GM23338 (cell line): Measurements from ENCODE around the gene EMD. TPM values are rescaled to one million over a fixed set of nuclear protein-coding genes. Genes with fewer than 3 reads are reported as not detected.

ENCODE experiments used
- ATAC-seq: fragments of 200-7000 bp; cut with Tn5 transposase; 3 replicates; pipeline ENCODE4 v1.9.1; 2020
- DNase-seq: peaks from one replicate; pipeline ENCODE4 v3.0.0-alpha.2; 2015; ENCODE audit warnings: low spot score
- H2AFZ ChIP-seq: fragments of 200-600 bp; sonication (generic); 2 replicates; pipeline ENCODE4 v1.8.0; 2016; ENCODE audit warnings: antibody characterized with exemption, mild to moderate bottlenecking, moderate library complexity
- H3F3A ChIP-seq: fragments of 200-600 bp; sonication (generic); replicated peaks from 2 replicates; pipeline ENCODE4 v1.8.0; 2017; ENCODE audit warnings: antibody characterized with exemption, mixed run types, low read depth
- H3K27ac ChIP-seq: fragments of 200-600 bp; sonication (generic); 2 replicates; pipeline ENCODE4 v1.6.1; 2016; ENCODE audit warnings: low read depth
- H3K27me3 ChIP-seq: fragments of 200-600 bp; sonication (generic); 2 replicates; pipeline ENCODE4 v1.8.0; 2016; ENCODE audit warnings: mild to moderate bottlenecking, mixed run types, moderate library complexity; ENCODE audit not compliant: insufficient read depth
- H3K36me3 ChIP-seq: fragments of 200-600 bp; sonication (generic); 2 replicates; pipeline ENCODE4 v1.8.0; 2016; ENCODE audit warnings: mild to moderate bottlenecking; ENCODE audit not compliant: insufficient read depth
- H3K4me1 ChIP-seq: fragments of 200-600 bp; sonication (generic); 2 replicates; pipeline ENCODE4 v1.8.0; 2016; ENCODE audit warnings: mild to moderate bottlenecking, moderate library complexity; ENCODE audit not compliant: insufficient read depth
- H3K4me2 ChIP-seq: fragments of 200-600 bp; sonication (generic); 2 replicates; pipeline ENCODE4 v1.7.1; 2017; ENCODE audit warnings: mixed run types
- H3K4me3 ChIP-seq: fragments of 200-600 bp; sonication (generic); 2 replicates; pipeline ENCODE4 v1.6.1; 2016; ENCODE audit warnings: mixed run types
- H3K79me2 ChIP-seq: fragments of 200-600 bp; sonication (generic); replicated peaks from 2 replicates; pipeline ENCODE4 v1.8.0; 2017; ENCODE audit warnings: mild to moderate bottlenecking; ENCODE audit not compliant: insufficient read depth
- H3K9me2 ChIP-seq: fragments of 200-600 bp; sonication (generic); 2 replicates; pipeline ENCODE4 v1.8.0; 2017; ENCODE audit not compliant: insufficient read depth
- H4K20me1 ChIP-seq: fragments of 200-600 bp; sonication (generic); replicated peaks from 2 replicates; pipeline ENCODE4 v1.8.0; 2017; ENCODE audit warnings: mild to moderate bottlenecking; ENCODE audit not compliant: insufficient read depth
- H3K27ac Mint-ChIP-seq: 2 replicates; pipeline ENCODE4 v1.8.0; 2020; ENCODE audit warnings: inconsistent platforms, mild to moderate bottlenecking, moderate library complexity, mixed read lengths
- H3K27me3 Mint-ChIP-seq: 3 replicates; pipeline ENCODE4 v1.8.0; 2022; ENCODE audit warnings: low read depth, mild to moderate bottlenecking, moderate library complexity, mixed read lengths, inconsistent platforms; ENCODE audit not compliant: insufficient read depth, poor library complexity
- H3K36me3 Mint-ChIP-seq: 3 replicates; pipeline ENCODE4 v1.8.0; 2021; ENCODE audit warnings: low read depth, mild to moderate bottlenecking, inconsistent platforms, moderate library complexity, mixed read lengths
- H3K4me1 Mint-ChIP-seq: 3 replicates; pipeline ENCODE4 v1.8.0; 2020; ENCODE audit warnings: mild to moderate bottlenecking, inconsistent platforms, mixed read lengths
- H3K4me3 Mint-ChIP-seq: 3 replicates; pipeline ENCODE4 v1.8.0; 2021; ENCODE audit warnings: moderate library complexity, mild to moderate bottlenecking, inconsistent platforms, mixed read lengths
- H3K9me3 Mint-ChIP-seq: 3 replicates; pipeline ENCODE4 v1.8.0; 2020; ENCODE audit warnings: moderate library complexity, mild to moderate bottlenecking, inconsistent platforms, mixed read lengths
- CTCF ChIP-seq, 2 experiments: fragments of 200-600 bp in 1 of 2; sonication (generic) in 1 of 2; conservative IDR thresholded peaks; 2 replicates each; pipeline versions ENCODE4 v1.5.1 to v1.6.1; 2016 to 2017; ENCODE audit warnings: antibody characterized with exemption in 2 of 2, low read depth in 2 of 2, mild to moderate bottlenecking in 2 of 2, moderate library complexity in 1 of 2
- ETS1 ChIP-seq: IDR thresholded peaks from 2 replicates; pipeline ENCODE4 v1.6.1; 2016; ENCODE audit warnings: antibody characterized with exemption
- EZH2 ChIP-seq: fragments of 200-600 bp; sonication (generic); IDR thresholded peaks from one replicate; pipeline ENCODE4 v1.8.0; 2017; ENCODE audit warnings: antibody characterized with exemption, mild to moderate bottlenecking, low read depth; ENCODE audit not compliant: unreplicated experiment
- EZH2phosphoT487 ChIP-seq: fragments of 200-600 bp; sonication (generic); IDR thresholded peaks from one replicate; pipeline ENCODE4 v1.8.1; 2018; ENCODE audit warnings: antibody characterized with exemption; ENCODE audit not compliant: unreplicated experiment
- JUNB ChIP-seq: IDR thresholded peaks from one replicate; pipeline ENCODE4 v1.6.1; 2016; ENCODE audit warnings: antibody characterized with exemption; ENCODE audit not compliant: unreplicated experiment
- NANOG ChIP-seq: IDR thresholded peaks from 2 replicates; pipeline ENCODE4 v1.6.1; 2016; ENCODE audit warnings: antibody characterized with exemption, borderline replicate concordance
- POLR2AphosphoS5 ChIP-seq: IDR thresholded peaks from 2 replicates; pipeline ENCODE4 v1.6.1; 2016; ENCODE audit warnings: antibody characterized with exemption, low read depth
- STAT1 ChIP-seq: IDR thresholded peaks from one replicate; pipeline ENCODE4 v1.6.1; 2016; ENCODE audit warnings: antibody characterized with exemption; ENCODE audit not compliant: unreplicated experiment
- ZNF462 ChIP-seq: fragments of 250-450 bp; sonication (Bioruptor Pico); IDR thresholded peaks from 2 replicates; pipeline ENCODE4 v1.5.0; 2020; ENCODE audit warnings: mild to moderate bottlenecking, moderate library complexity
- polyA plus RNA-seq: library from polyadenylated mRNA; unstranded; fragments of >200 nt; fragmentation: Nextera tagmentation; extraction: Ambion mirVana; gene quantifications from 2 replicates; pipeline ENCODE4 v1.2.1, GENCODE V29; 2016
- total RNA-seq: library from RNA; depleted of rRNA; stranded (reverse); fragments of >200 nt; shearing (Covaris generic); gene quantifications from 2 replicates; pipeline ENCODE4 v1.2.3, GENCODE V29; 2014

Gene EMD
- total and polyA plus RNA-seq, 2 experiments from 2014 or later, result 74.2 to 78.6 TPM

GRCh38 chrX:154401045-154401799, 22.1 kb downstream of the EMD start (continued):
- no peak for TF ChIP-seq CTCF (conservative IDR thresholded peaks at IDR 0.05; ENCODE audit: low read depth in 2 of 2)
- peak; percentile 75; the same call in 1 of the 2 replicates for TF ChIP-seq POLR2AphosphoS5
- no peak for TF ChIP-seq STAT1
- no peak for TF ChIP-seq EZH2phosphoT487
- no peak for TF ChIP-seq ETS1

- H3K79me2 ChIP-seq, result peaks cover 17% of the 10 kb centered on the region
- peak; percentile 4 for ATAC-seq
- Mint-ChIP-seq H3K4me1 (peaks cover 13% of the 10 kb centered on the region; the same call in 2 of the 3 replicates), H3K27ac (no peak overlapping the region), H3K27me3 (peaks cover 40% of the 10 kb centered on the region), H3K9me3 (peaks cover 9% of the 10 kb centered on the region; the same call in 1 of the 3 replicates), H3K4me3 (no peak overlapping the region), H3K36me3 (peaks cover 36% of the 10 kb centered on the region)
- peak overlapping the region; percentile 92; the same call in 1 of the 2 replicates for H3K27ac ChIP-seq
- H3K4me3 ChIP-seq, result no peak overlapping the region
- H3F3A ChIP-seq, result peaks cover 21% of the 10 kb centered on the region
- no peak for DNase-seq
- peaks cover 6% of the 10 kb centered on the region; the same call in 1 of the 2 replicates for H3K4me1 ChIP-seq
- H3K4me2 ChIP-seq, result no peak overlapping the region
- H3K9me2 ChIP-seq, result no peaks in the 10 kb centered on the region
- peaks cover 4% of the 10 kb centered on the region; the same call in 1 of the 2 replicates for H3K36me3 ChIP-seq
- no peaks in the 10 kb centered on the region for H3K27me3 ChIP-seq
- H2AFZ ChIP-seq, result no peak overlapping the region
- H4K20me1 ChIP-seq, result no peaks in the 10 kb centered on the region
- TF ChIP-seq ZNF462 (CRISPR knock-in tag) (no peak), NANOG (no peak), POLR2AphosphoS5 (no peak), ETS1 (no peak), EZH2phosphoT487 (no peak), JUNB (no peak), STAT1 (no peak), CTCF (conservative IDR thresholded peaks at IDR 0.05; ENCODE audit: low read depth in 2 of 2) (no peak), EZH2 (no peak)
Observed at GRCh38 chrX:154401918-154402621, 23.0 kb downstream of the EMD start.
